Gastrocnemius medialis (tissue), 4 donors: ENCODE results near the gene RBFOX1. TPM values are rescaled to one million over a fixed set of nuclear protein-coding genes. Genes with fewer than 3 reads are reported as not detected.

Experiments
- ATAC-seq, 2 donors: fragments of 150-250 bp; one replicate each; pipeline ENCODE4 v1.9.1; 2016
- DNase-seq, 2 donors: peaks; one replicate each; pipeline ENCODE4 v3.0.0-alpha.2; 2019
- H3K27ac ChIP-seq, 4 donors: fragments of 200-600 bp; sonication (generic); 1 replicate in 1 of 4; 2 replicates in 3 of 4; pipeline ENCODE4 v1.5.1; 2016 to 2018; ENCODE audit warnings: mild to moderate bottlenecking in 2 of 4, moderate library complexity in 1 of 4
- H3K27me3 ChIP-seq, 3 donors: fragments of 200-600 bp; sonication (generic) in 2 of 3; 1 replicate in 1 of 3; 2 replicates in 2 of 3; pipeline versions ENCODE4 v1.5.1 to v1.6.0; 2016 to 2019; ENCODE audit warnings: mild to moderate bottlenecking in 1 of 3, moderate library complexity in 1 of 3
- H3K36me3 ChIP-seq, 2 donors: fragments of 200-600 bp; sonication (generic) in 1 of 2; one replicate each; pipeline ENCODE4 v1.5.1; 2017 to 2018
- H3K4me1 ChIP-seq, 2 donors: fragments of 200-600 bp; sonication (generic) in 1 of 2; one replicate each; pipeline ENCODE4 v1.5.1; 2016 to 2017; ENCODE audit warnings: mild to moderate bottlenecking in 2 of 2
- H3K4me3 ChIP-seq, 4 donors: fragments of 200-600 bp; sonication (generic) in 3 of 4; 1 replicate in 1 of 4; 2 replicates in 3 of 4; pipeline ENCODE4 v1.5.1; 2016 to 2019; ENCODE audit warnings: mild to moderate bottlenecking in 2 of 4
- H3K9me3 ChIP-seq, 3 donors: fragments of 200-600 bp; sonication (generic) in 2 of 3; 1 replicate in 1 of 3; 2 replicates in 2 of 3; pipeline ENCODE4 v1.5.1; 2016 to 2019
- POLR2A ChIP-seq, 2 donors: fragments of 450-650 bp; IDR thresholded peaks; one replicate each; pipeline ENCODE4 v1.6.1; 2017; ENCODE audit warnings: antibody characterized with exemption in 2 of 2, mild to moderate bottlenecking in 2 of 2, moderate library complexity in 2 of 2
- in situ Hi-C, 4 donors: fragments of 200-750 bp; cut with MboI; loops; one replicate each; pipeline versions ENCODE4 v1.15.0 to v1.8.0; 2017; ENCODE audit warnings: low sequenced_read_pairs in 4 of 4
- intact Hi-C: fragments of 100-400 bp; cut with DNase I; formaldehyde crosslinking; loops from one replicate; pipeline ENCODE4 v1.15.1; 2023; ENCODE audit warnings: low total_unique reads
- total RNA-seq, 4 donors: library from RNA; depleted of rRNA; stranded (reverse); fragments of >200 nt; gene quantifications; one replicate each; pipeline versions ENCODE4 v1.1.0 to v1.2.3, GENCODE V29; 2016
- TF ChIP-seq, protein P1 (sequence below), 5 experiments: fragments of 450-650 bp in 3 of 5; fragments of 200-600 bp in 2 of 5; sonication (generic) in 2 of 5; IDR thresholded peaks in 4 of 5; conservative IDR thresholded peaks in 1 of 5; 1 replicate in 4 of 5; 2 replicates in 1 of 5; pipeline ENCODE4 v1.5.1; 2016 to 2019; ENCODE audit warnings: antibody characterized with exemption in 5 of 5, mild to moderate bottlenecking in 3 of 5, moderate library complexity in 3 of 5

Gene RBFOX1
- total RNA-seq, 4 donors from 2014 or later = 42.5 to 98.8 (median 58.6) TPM

DNA sequence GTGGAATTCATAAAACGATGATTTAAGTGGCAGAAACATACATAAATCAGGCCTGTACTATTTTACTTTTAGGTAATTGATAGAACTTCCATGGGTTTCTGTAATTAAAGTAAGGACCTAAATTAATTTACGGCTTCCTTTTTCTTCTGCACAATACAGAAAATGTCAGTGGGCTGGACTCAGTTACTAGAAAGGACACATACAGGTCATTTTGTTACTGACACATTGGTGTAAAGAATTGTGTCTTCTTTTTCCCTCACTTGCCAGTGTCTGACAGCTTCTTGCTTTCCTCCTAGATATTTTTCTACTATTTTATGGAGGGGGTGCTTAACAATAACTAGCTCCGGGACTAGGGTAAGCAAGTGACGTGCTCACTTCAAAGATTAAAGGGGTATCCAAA, 304.8 kb downstream of the RBFOX1 start:
- Histone ChIP-seq H3K4me3 (no peak overlapping the region), H3K27ac (no peak overlapping the region), H3K4me1 (no peaks in the 10 kb centered on the region), H3K36me3 (no peaks in the 10 kb centered on the region), H3K27me3 (no peaks in the 10 kb centered on the region), H3K9me3 (no peaks in the 10 kb centered on the region)
- no peak for DNase-seq
- TF ChIP-seq POLR2A (IDR thresholded peaks at IDR 0.05) = no peak
- intact Hi-C loops = no loop called here
- no peak for ATAC-seq
- in situ Hi-C loops = no loop called here

DNA sequence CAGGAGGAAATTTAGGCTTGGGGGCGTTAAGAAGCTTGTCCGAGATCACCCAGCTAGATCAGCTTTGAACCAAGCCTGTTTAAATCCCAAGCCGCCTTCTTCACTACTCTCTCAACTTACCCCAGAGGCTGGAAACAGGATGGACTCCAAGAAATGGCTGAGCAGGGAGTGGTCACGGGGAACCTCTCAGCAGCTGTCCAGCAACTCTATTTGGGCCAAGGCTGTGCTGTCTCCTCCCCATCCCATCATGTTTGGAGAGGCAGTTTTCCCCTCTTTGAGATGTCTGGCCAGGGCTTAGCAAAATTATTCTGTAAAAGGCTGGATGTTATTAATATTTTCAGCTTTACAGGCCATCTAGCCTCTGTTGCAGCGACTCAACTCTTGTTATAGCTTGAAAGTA, 305.7 kb downstream of the RBFOX1 start:
- intact Hi-C loops = no loop called here
- Histone ChIP-seq H3K4me1 (no peaks in the 10 kb centered on the region), H3K27me3 (no peaks in the 10 kb centered on the region), H3K4me3 (no peak overlapping the region), H3K27ac (no peak overlapping the region), H3K36me3 (no peaks in the 10 kb centered on the region), H3K9me3 (no peaks in the 10 kb centered on the region)
- in situ Hi-C loops = no loop called here
- no peak for TF ChIP-seq POLR2A (IDR thresholded peaks at IDR 0.05)
- TF ChIP-seq, protein P1, sequence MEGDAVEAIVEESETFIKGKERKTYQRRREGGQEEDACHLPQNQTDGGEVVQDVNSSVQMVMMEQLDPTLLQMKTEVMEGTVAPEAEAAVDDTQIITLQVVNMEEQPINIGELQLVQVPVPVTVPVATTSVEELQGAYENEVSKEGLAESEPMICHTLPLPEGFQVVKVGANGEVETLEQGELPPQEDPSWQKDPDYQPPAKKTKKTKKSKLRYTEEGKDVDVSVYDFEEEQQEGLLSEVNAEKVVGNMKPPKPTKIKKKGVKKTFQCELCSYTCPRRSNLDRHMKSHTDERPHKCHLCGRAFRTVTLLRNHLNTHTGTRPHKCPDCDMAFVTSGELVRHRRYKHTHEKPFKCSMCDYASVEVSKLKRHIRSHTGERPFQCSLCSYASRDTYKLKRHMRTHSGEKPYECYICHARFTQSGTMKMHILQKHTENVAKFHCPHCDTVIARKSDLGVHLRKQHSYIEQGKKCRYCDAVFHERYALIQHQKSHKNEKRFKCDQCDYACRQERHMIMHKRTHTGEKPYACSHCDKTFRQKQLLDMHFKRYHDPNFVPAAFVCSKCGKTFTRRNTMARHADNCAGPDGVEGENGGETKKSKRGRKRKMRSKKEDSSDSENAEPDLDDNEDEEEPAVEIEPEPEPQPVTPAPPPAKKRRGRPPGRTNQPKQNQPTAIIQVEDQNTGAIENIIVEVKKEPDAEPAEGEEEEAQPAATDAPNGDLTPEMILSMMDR (IDR thresholded peaks at IDR 0.05 in 4 of 5, conservative IDR thresholded peaks at IDR 0.05 in 1 of 5) = no peak
- ATAC-seq (no peak), DNase-seq (no peak)

DNA sequence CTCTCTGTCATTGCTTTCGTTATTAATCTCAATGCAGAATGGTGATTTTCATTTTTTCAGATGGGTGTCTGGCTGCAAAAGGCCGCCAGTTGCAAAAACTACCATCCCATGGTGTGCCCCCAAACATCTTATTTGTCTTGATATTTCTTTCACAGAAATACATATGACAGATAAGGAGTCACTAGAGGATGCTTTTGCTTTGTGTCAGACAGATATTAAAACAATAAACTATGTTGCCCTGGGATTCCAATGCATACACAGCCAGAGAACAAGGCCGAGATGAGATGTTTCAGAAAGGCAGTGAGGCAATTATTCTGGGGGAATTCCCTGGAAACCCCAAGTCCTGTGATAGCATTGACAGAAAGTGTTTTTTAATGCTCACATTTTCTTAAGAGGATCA, 307.7 kb downstream of the RBFOX1 start:
- Histone ChIP-seq H3K27ac (no peak overlapping the region), H3K36me3 (no peaks in the 10 kb centered on the region), H3K4me1 (no peaks in the 10 kb centered on the region), H3K27me3 (no peaks in the 10 kb centered on the region), H3K4me3 (no peak overlapping the region), H3K9me3 (no peaks in the 10 kb centered on the region)
- no peak for TF ChIP-seq POLR2A (IDR thresholded peaks at IDR 0.05)
- TF ChIP-seq, protein P1 (IDR thresholded peaks at IDR 0.05 in 4 of 5, conservative IDR thresholded peaks at IDR 0.05 in 1 of 5) = no peak
- DNase-seq = no peak
- in situ Hi-C loops (no loop called here), intact Hi-C loops (no loop called here)
- ATAC-seq = no peak

DNA sequence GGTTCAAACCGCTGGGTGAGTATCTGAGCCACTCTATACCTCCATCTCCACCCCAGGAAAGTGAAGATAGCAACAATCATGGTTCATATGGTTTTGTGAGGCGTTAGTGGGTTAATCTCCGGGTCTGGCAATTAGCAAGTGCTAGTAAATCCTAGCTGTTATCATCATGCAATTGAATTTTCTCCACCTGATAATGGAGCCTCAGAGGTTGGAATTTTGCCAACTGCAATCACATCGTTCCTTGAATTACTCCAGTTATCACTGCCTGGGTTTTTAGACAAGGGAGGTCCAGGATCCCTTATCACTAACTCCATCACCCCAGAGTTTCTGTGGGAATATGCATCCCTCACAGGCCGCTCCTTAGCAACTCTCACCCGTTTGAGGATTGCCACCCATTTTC, 311.5 kb downstream of the RBFOX1 start:
- no peaks in the 10 kb centered on the region for H3K9me3 ChIP-seq
- H3K36me3 ChIP-seq = no peaks in the 10 kb centered on the region
- DNase-seq (no peak), ATAC-seq (no peak)
- H3K27me3 ChIP-seq = no peaks in the 10 kb centered on the region
- intact Hi-C loops (no loop called here), in situ Hi-C loops (no loop called here)
- no peak overlapping the region for H3K4me3 ChIP-seq
- no peaks in the 10 kb centered on the region for H3K4me1 ChIP-seq
- no peak overlapping the region for H3K27ac ChIP-seq
- no peak for TF ChIP-seq POLR2A (IDR thresholded peaks at IDR 0.05)
- TF ChIP-seq, protein P1 (IDR thresholded peaks at IDR 0.05 in 4 of 5, conservative IDR thresholded peaks at IDR 0.05 in 1 of 5) = no peak

DNA sequence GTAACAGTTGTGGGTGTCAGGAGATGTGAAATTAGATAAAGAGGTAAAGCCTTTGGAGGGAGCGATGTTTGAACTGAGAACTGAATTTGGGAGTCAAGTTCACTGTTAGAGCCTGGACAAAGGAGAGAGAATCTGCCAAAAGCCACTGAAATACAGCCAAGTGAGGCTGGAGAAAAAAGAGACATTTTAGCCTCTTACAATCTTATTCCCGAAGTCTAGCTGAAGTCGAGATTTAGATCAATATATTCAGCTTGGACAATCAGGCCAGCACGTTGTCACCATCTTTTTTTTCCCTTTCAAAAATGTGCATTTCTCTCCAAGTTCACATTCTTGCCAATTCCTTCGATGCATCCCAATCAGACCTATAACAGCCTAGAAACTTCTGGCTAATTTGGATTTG, 312.2 kb downstream of the RBFOX1 start:
- Histone ChIP-seq H3K9me3 (no peaks in the 10 kb centered on the region), H3K4me3 (no peak overlapping the region), H3K27me3 (no peaks in the 10 kb centered on the region), H3K4me1 (no peaks in the 10 kb centered on the region), H3K27ac (no peak overlapping the region), H3K36me3 (no peaks in the 10 kb centered on the region)
- ATAC-seq (no peak), DNase-seq (no peak)
- intact Hi-C loops = no loop called here
- in situ Hi-C loops = no loop called here
- TF ChIP-seq, protein P1 (IDR thresholded peaks at IDR 0.05 in 4 of 5, conservative IDR thresholded peaks at IDR 0.05 in 1 of 5) = no peak
- no peak for TF ChIP-seq POLR2A (IDR thresholded peaks at IDR 0.05)
